GM12878 (cell line): Measurements from ENCODE around the gene NTM. TPM values are rescaled to one million over a fixed set of nuclear protein-coding genes. Genes with fewer than 3 reads are reported as not detected.

Source experiments
- ATAC-seq: fragments of 200-7000 bp; cut with Tn5 transposase; 3 replicates; pipeline ENCODE4 v1.9.1; 2020; ENCODE audit warnings: mild to moderate bottlenecking, moderate library complexity
- BruUV-seq: library from RNA; stranded (reverse); fragments of 400-500 nt; replicated peaks from 2 replicates; lab custom pipeline; 2021; lab: Mats Ljungman, UMichigan
- CTCF ChIA-PET: fragments of 300-600 bp; sonication (Branson Sonifier 250); formaldehyde crosslinking; extraction: SDS; loops from one replicate; lab custom pipeline; 2021; ENCODE audit warnings: inconsistent platforms; lab: Yijun Ruan, JAX
- POLR2A ChIA-PET: fragments of 350-600 bp; formaldehyde crosslinking; extraction: SDS; loops from one replicate; lab custom pipeline; 2021; ENCODE audit warnings: inconsistent platforms; lab: Charles Lee
- RAD21 ChIA-PET: fragments of 300-600 bp; sonication (Branson Sonifier 250); formaldehyde crosslinking; loops from one replicate; lab custom pipeline; 2023; ENCODE audit warnings: antibody characterized with exemption; ENCODE audit not compliant: unreplicated experiment; lab: Charles Lee
- SMC1A ChIA-PET: fragments of 300-600 bp; sonication (Branson Sonifier 250); formaldehyde crosslinking; loops from one replicate; lab custom pipeline; 2023; ENCODE audit not compliant: unreplicated experiment, uncharacterized antibody; lab: Charles Lee
- DNase-seq: peaks from one replicate; pipeline ENCODE4 v3.0.0-alpha.2; 2011; ENCODE audit warnings: low read depth, low spot score
- FAIRE-seq: peaks from 3 replicates; lab custom pipeline; 2011; peaks lifted over from hg19 to GRCh38; lab: Jason Lieb, UNC
- H2AFZ ChIP-seq: 2 replicates; pipeline ENCODE4 v1.6.0; 2011; ENCODE audit warnings: low read depth, low read length, control low read depth; ENCODE audit not compliant: control insufficient read depth
- H3K27ac ChIP-seq: 2 replicates; pipeline ENCODE4 v1.5.1; 2011; ENCODE audit warnings: control low read depth; ENCODE audit not compliant: control insufficient read depth, insufficient read depth
- H3K27me3 ChIP-seq, 2 experiments: replicated peaks in 1 of 2; 2 replicates each; pipeline versions ENCODE4 v1.6.0 to v1.6.1; 2011; ENCODE audit warnings: low read length in 1 of 2; ENCODE audit not compliant: control insufficient read depth in 2 of 2, insufficient read depth in 2 of 2
- H3K36me3 ChIP-seq, 2 experiments: 2 replicates each; pipeline ENCODE4 v1.5.1; 2011; ENCODE audit warnings: low read length in 1 of 2; ENCODE audit not compliant: control insufficient read depth in 2 of 2, insufficient read depth in 2 of 2
- H3K4me1 ChIP-seq: 2 replicates; pipeline ENCODE4 v1.6.1; 2011; ENCODE audit warnings: mild to moderate bottlenecking, low read length, moderate library complexity, mixed read lengths; ENCODE audit not compliant: control insufficient read depth, insufficient read depth
- H3K4me2 ChIP-seq: 2 replicates; pipeline ENCODE4 v1.6.0; 2011; ENCODE audit warnings: control low read depth; ENCODE audit not compliant: control insufficient read depth, insufficient read depth
- H3K4me3 ChIP-seq: fragments of 200-600 bp; sonication (generic); 2 replicates; pipeline ENCODE4 v1.5.1; 2016
- H3K79me2 ChIP-seq: 2 replicates; pipeline ENCODE4 v1.6.0; 2011; ENCODE audit warnings: low read length; ENCODE audit not compliant: control insufficient read depth, insufficient read depth
- H3K9ac ChIP-seq: 2 replicates; pipeline ENCODE4 v1.8.0; 2011; ENCODE audit warnings: low read length, control low read depth, mixed read lengths; ENCODE audit not compliant: control insufficient read depth, insufficient read depth
- H3K9me3 ChIP-seq: replicated peaks from 3 replicates; pipeline ENCODE4 v1.5.1; 2011; ENCODE audit warnings: mild to moderate bottlenecking, low read length; ENCODE audit not compliant: control insufficient read depth, insufficient read depth
- H4K20me1 ChIP-seq: 2 replicates; pipeline ENCODE4 v1.6.0; 2011; ENCODE audit not compliant: control insufficient read depth, insufficient read depth
- HDGF ChIP-seq: fragments of 450-650 bp; IDR thresholded peaks from 2 replicates; pipeline ENCODE4 v1.6.1; 2016; ENCODE audit warnings: antibody characterized with exemption
- NR2F1 ChIP-seq: fragments of 450-650 bp; conservative IDR thresholded peaks from 2 replicates; pipeline ENCODE4 v1.6.1; 2017; ENCODE audit warnings: mild to moderate bottlenecking
- RFX5 ChIP-seq: IDR thresholded peaks from 2 replicates; pipeline ENCODE4 v1.6.1; 2011; ENCODE audit warnings: low read depth, low read length, improper control_type of control experiment
- SIN3A ChIP-seq: IDR thresholded peaks from 2 replicates; pipeline ENCODE4 v1.6.1; 2012; ENCODE audit warnings: low read depth, low read length, improper control_type of control experiment
- ZNF24 ChIP-seq: fragments of 450-650 bp; IDR thresholded peaks from 2 replicates; pipeline ENCODE4 v1.6.1; 2017; ENCODE audit warnings: antibody characterized with exemption, mild to moderate bottlenecking
- ZSCAN29 ChIP-seq: fragments of 450-650 bp; IDR thresholded peaks from 2 replicates; pipeline ENCODE4 v1.6.1; 2017; ENCODE audit warnings: mild to moderate bottlenecking, moderate library complexity
- ZZZ3 ChIP-seq: IDR thresholded peaks from 2 replicates; pipeline ENCODE4 v1.6.1; 2011; ENCODE audit warnings: low read depth; ENCODE audit not compliant: control insufficient read depth, insufficient read length
- WGBS: methylation state at CpG from one replicate; pipeline ENCODE4 v1.1.6; 2016; ENCODE audit warnings: low lambda C conversion rate; ENCODE audit not compliant: insufficient replicate concordance, insufficient coverage; ENCODE audit errors: missing lambda C conversion rate; 5-methylcytosine and 5-hydroxymethylcytosine counted together
- in situ Hi-C: fragments of 300-500 bp; cut with MboI; formaldehyde crosslinking; loops from 9 replicates; pipeline ENCODE4 v1.14.3; 2018; ENCODE audit warnings: mixed read lengths
- intact Hi-C: fragments of 100-400 bp; cut with micrococcal nuclease; formaldehyde crosslinking; loops from one replicate; pipeline ENCODE4 v1.14.2; 2022; ENCODE audit not compliant: unreplicated experiment
- polyA plus RNA-seq, 11 experiments: library from polyadenylated mRNA; depleted of rRNA in 4 of 11; unstranded in 6 of 11; stranded (reverse) in 5 of 11; fragments of >200 nt; fragmentation: Nextera tagmentation in 4 of 11; fragmentation: Illumina TruSeq in 1 of 11; extraction: Ambion mirVana in 4 of 11; extraction: Trizol in 1 of 11; gene quantifications; 1 replicate in 1 of 11; 2 replicates in 10 of 11; pipeline versions ENCODE4 v1.2.1 to v1.2.3, GENCODE V29; 2011 to 2016; ENCODE audit warnings: inconsistent platforms in 2 of 11, missing spikeins in 2 of 11, low read depth in 1 of 11
- total RNA-seq, 4 experiments: library from RNA; depleted of rRNA in 3 of 4; stranded (reverse); fragments of >200 nt in 3 of 4; fragmentation: Illumina TruSeq in 1 of 4; extraction: Trizol in 1 of 4; gene quantifications; 2 replicates each; pipeline versions ENCODE4 v1.2.1 to v1.2.3, GENCODE V29; 2013 to 2021

The NTM gene
- total and polyA plus RNA-seq, 10 of the 15 experiments (the other 5 are each of a cell fraction or from before 2014, with no cell fraction given): not detected

GRCh38 chr11:131463162-131463561 lies 92.7 kb downstream of the NTM start (continued):
- TF ChIP-seq ZZZ3: no peak

- no peak for FAIRE-seq
- no peak for DNase-seq
- Histone ChIP-seq H3K9me3 (no peaks in the 10 kb centered on the region), H2AFZ (no peak overlapping the region), H3K4me1 (no peaks in the 10 kb centered on the region), H3K27ac (no peak overlapping the region), H3K9ac (no peak overlapping the region), H3K79me2 (no peaks in the 10 kb centered on the region), H3K27me3 (peaks cover 3 to 8% of the 10 kb centered on the region in 2 experiments; a peak in 3 of 4 replicates), H3K36me3 (no peaks in the 10 kb centered on the region), H4K20me1 (no peaks in the 10 kb centered on the region), H3K4me3 (no peak overlapping the region), H3K4me2 (no peak overlapping the region)
- POLR2A ChIA-PET: no interaction called here
- intact Hi-C loops: no loop called here
- ATAC-seq: no peak
- in situ Hi-C loops: no loop called here
- RAD21 ChIA-PET: no interaction called here
- 25% methylated on average over 23 of the region's 23 CpGs for WGBS
- BruUV-seq: no TSS peak
- SMC1A ChIA-PET: no interaction called here
- CTCF ChIA-PET: interaction anchor here (0.9 to 1.3 kb wide), 2 partner anchors 8 to 37 kb away, joined by 3 to 4 read pairs; no protein-coding TSS in a partner anchor
- TF ChIP-seq RFX5: no peak
- TF ChIP-seq SIN3A: no peak
- TF ChIP-seq ZSCAN29: no peak
- TF ChIP-seq NR2F1: no peak
- no peak for TF ChIP-seq HDGF
- TF ChIP-seq ZNF24: no peak
Measured at GRCh38 chr11:131463649-131464425, 93.4 kb downstream of the NTM start.
